ENCODE measurements around the gene EPDR1.
A peak's percentile ranks its signal among the peaks of the same experiment; 100 is the strongest.

Gene EPDR1

DNA sequence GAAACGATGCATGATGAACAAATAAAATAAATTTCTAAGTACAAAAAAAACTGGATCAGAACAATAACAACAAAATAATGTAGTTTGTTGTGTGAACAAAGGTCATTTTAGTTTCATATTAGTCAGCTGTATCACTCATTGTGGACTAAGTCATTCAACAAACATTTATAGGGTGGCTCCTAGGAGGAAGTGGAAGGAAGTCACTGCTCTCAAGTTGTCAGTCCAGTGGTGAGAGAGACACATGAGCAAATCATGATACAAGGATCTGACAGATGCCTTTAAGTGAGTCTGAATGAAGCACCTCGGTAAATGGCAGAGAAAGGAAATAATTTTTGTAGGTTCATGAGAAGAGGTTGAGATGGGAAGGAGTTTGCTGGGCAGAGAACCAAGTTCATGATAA lies 56.8 kb downstream of the EPDR1 start:
- DNase-seq, result no peak
- TF ChIP-seq GATA1 (IDR thresholded peaks at IDR 0.05; ENCODE audit: low read depth, low read length), result no peak
- no peak for TF ChIP-seq POLR2A (IDR thresholded peaks at IDR 0.05; ENCODE audit: low read length)

- no peak for DNase-seq
- no peak for TF ChIP-seq POLR2A (IDR thresholded peaks at IDR 0.05; ENCODE audit: low read length)
- TF ChIP-seq GATA1 (IDR thresholded peaks at IDR 0.05; ENCODE audit: low read depth, low read length), result no peak
Measured at GRCh38 chr7:37981664-37982063, 61.2 kb downstream of the EPDR1 start.

DNA sequence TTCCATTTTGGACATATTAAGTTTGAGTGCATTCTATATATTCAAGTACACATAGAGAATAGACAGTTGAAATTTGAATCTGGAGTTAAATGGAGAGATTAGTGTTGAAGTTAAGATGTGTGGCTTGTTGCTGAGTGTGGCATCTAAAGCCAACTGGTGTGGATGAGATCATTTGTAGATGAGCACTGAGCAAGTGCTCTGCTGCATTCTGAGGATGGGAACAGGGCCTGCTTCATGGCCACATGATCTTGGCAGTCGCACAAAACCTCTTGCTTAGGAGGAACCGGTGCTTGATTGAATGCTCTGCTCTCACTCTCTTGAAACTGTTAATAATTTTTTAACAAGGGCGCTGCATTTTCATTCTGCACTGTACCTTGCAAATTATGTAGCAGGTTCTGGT lies 62.0 kb downstream of the EPDR1 start:
- TF ChIP-seq GATA1 (IDR thresholded peaks at IDR 0.05; ENCODE audit: low read depth, low read length), result no peak
- TF ChIP-seq POLR2A (IDR thresholded peaks at IDR 0.05; ENCODE audit: low read length), result no peak
- DNase-seq, result no peak

DNA sequence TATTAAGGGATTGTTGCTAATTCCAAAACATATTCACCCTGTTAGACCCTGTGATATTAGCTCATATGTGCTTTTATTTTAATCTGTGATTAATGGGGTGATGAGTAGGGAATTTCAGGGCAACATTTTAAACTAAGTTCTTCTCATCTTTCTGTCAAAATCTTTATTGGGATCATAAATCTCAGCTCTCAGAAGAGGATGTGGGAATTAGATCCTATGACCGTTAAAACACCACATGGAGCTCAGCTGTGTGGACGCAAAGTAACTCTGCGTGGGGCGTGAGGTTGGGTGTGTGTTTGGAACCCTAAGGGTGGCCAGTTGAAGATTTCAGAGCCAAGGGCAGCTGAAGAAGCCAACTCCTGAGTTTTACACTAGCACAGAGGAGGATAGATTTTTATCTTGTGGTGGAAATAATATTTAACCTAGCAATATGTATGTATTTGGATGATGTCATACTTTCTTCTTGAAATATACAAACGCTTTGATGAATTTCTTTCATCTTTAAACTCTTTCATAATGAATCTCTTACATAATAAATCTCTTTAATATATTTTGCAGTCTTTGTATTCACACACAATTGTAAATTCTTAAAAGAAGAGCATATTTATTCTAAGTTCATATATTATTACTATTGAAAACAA lies 64.4 kb downstream of the EPDR1 start:
- DNase-seq, result no peak

GRCh38 chr7:37986908-37987330 lies 66.5 kb downstream of the EPDR1 start:
- TF ChIP-seq POLR2A (IDR thresholded peaks at IDR 0.05; ENCODE audit: low read length) (no peak), GATA1 (IDR thresholded peaks at IDR 0.05; ENCODE audit: low read depth, low read length) (no peak)
- no peak for DNase-seq

More for the DNA sequence above, 64.4 kb downstream of the EPDR1 start:
- no peak for TF ChIP-seq GATA1 (IDR thresholded peaks at IDR 0.05; ENCODE audit: low read depth, low read length)
- TF ChIP-seq POLR2A (IDR thresholded peaks at IDR 0.05; ENCODE audit: low read length), result no peak

GRCh38 chr7:37987732-37988131 lies 67.3 kb downstream of the EPDR1 start:
- TF ChIP-seq GATA1 (IDR thresholded peaks at IDR 0.05; ENCODE audit: low read depth, low read length) (no peak), POLR2A (IDR thresholded peaks at IDR 0.05; ENCODE audit: low read length) (no peak)
- DNase-seq, result no peak

DNA sequence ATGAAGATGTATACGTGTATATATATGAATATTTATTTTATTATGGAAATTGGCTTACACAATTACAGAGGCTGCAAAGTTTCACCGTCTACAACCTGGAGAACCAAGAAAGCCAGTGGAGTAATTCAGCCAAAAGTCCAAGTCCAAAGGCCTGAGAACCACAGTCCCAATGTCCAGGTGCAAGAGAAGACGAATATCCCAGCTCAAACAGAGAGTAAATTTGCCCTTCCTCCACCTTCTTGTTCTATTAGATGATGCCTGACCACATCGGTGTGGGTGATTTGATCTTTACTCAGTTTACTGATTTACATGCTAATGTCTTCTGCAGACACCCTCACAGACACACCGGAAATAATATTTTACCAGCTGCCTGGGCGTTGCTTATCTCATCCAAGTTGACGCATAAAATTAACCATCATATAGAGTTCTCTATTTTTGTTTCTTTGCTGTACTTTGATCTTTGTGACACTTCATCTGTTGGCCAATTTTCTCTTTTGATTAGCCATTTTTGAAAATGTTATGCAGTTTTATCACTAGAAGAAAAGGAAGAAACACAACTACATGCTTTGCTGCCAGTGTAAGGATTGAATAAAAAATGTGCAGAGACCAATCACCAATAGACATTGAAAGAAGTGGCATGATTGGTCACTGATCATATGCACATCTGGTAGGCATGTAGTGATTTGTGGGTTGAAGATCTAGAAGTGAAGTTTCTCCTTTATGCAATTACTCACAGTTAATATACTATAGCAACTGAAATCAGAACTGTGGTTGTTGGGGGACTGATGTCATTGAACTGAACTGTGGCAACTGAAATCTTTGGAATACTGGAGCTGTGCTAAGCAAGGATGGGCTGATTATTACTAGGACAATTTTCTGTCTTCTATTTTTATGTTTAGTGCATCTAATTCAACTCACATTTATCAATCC lies 68.5 kb downstream of the EPDR1 start:
- DNase-seq, result no peak
- no peak for TF ChIP-seq GATA1 (IDR thresholded peaks at IDR 0.05; ENCODE audit: low read depth, low read length)

DNA sequence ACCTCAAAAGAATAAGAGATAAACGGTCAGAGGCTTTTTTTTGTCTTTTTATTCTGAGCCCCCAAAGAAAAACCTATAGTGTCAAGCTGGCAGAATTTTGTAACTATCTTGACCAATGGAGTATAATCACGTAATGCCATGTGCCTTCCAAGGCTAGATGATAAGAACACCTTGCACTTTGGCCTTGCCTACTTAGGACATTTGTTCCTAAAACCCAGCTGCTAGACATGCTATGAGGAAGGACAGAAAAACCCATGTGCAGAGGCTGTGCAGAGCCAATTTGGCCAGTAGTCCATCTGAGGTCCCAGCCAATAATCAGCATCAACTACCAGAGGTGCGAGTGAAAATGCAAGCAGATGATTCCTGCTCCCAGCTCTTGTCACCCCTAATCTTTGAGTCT lies 69.9 kb downstream of the EPDR1 start:
- peak in 1 of 2 experiments; percentile 4 for DNase-seq
- TF ChIP-seq GATA1 (IDR thresholded peaks at IDR 0.05; ENCODE audit: low read depth, low read length), result no peak
- TF ChIP-seq POLR2A (IDR thresholded peaks at IDR 0.05; ENCODE audit: low read length), result no peak

GRCh38 chr7:37993060-37993501 lies 72.6 kb downstream of the EPDR1 start:
- TF ChIP-seq POLR2A (IDR thresholded peaks at IDR 0.05; ENCODE audit: low read length) (no peak), GATA1 (IDR thresholded peaks at IDR 0.05; ENCODE audit: low read depth, low read length) (no peak)
- DNase-seq, result no peak

DNA sequence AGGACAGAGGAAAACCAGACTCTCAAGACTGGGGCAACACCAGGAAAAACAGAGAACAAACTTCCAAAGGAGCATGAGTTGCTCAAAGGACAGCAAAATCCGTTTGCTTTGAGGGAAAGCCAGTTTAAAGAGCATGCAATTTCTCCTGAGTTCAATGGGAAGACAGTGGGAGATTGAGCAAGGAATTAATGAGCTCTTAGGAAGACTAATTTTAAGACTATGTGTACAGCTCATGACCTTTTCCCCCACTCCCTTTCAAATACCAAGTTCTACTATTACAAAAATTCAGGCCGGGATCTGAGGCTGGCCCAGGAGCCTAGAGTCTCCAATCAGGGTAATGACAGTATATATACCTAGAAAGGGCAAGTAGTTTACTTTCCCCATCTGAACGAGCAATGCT lies 79.2 kb downstream of the EPDR1 start:
- DNase-seq, result no peak
- TF ChIP-seq POLR2A (IDR thresholded peaks at IDR 0.05; ENCODE audit: low read length) (no peak), GATA1 (IDR thresholded peaks at IDR 0.05; ENCODE audit: low read depth, low read length) (no peak)

- no peak for DNase-seq
- TF ChIP-seq POLR2A (IDR thresholded peaks at IDR 0.05; ENCODE audit: low read length) (no peak), GATA1 (IDR thresholded peaks at IDR 0.05; ENCODE audit: low read depth, low read length) (no peak)
Measured at GRCh38 chr7:38000272-38000671, 79.8 kb downstream of the EPDR1 start.

All from erythroblast (primary cell).